ENCODE measurements around the gene FLNC.

The FLNC gene

GRCh38 chr7:128848289-128849155 lies 18.3 kb downstream of the FLNC start:
- no peak for DNase-seq

- no peak for DNase-seq
Observed at GRCh38 chr7:128849156-128849515, 18.9 kb downstream of the FLNC start.

GRCh38 chr7:128849804-128850490 lies 19.7 kb downstream of the FLNC start:
- DNase-seq: no peak

- no peak for DNase-seq
Observed at GRCh38 chr7:128852537-128853254, 22.5 kb downstream of the FLNC start.

GRCh38 chr7:128853799-128854198 lies 23.6 kb downstream of the FLNC start:
- DNase-seq: no peak

GRCh38 chr7:128854396-128854795 lies 24.2 kb downstream of the FLNC start:
- DNase-seq: no peak

GRCh38 chr7:128855559-128855958 lies 25.4 kb downstream of the FLNC start:
- no peak for DNase-seq

- DNase-seq: no peak
Observed at GRCh38 chr7:128856001-128856718, 26.0 kb downstream of the FLNC start.

- no peak for DNase-seq
Observed at GRCh38 chr7:128858380-128859231, 28.4 kb downstream of the FLNC start.

- DNase-seq: no peak
Observed at GRCh38 chr7:128859232-128860157, 29.3 kb downstream of the FLNC start.

GRCh38 chr7:128860158-128861073 lies 30.2 kb downstream of the FLNC start:
- no peak for DNase-seq

GRCh38 chr7:128861957-128862570 lies 31.9 kb downstream of the FLNC start:
- DNase-seq: no peak

- DNase-seq: peak; percentile 99
Observed at GRCh38 chr7:128862571-128863432, 32.6 kb downstream of the FLNC start, which contains the start of gene ATP6V1F. Gene ATP6V1F, plus strand, starts transcription at chr7:128862856. Its CDS starts 49 bp downstream, at chr7:128862905.

GRCh38 chr7:128863433-128863989 lies 33.3 kb downstream of the FLNC start:
- DNase-seq: peak; percentile 24 to 34

GRCh38 chr7:128865303-128865702 lies 35.1 kb downstream of the FLNC start:
- no peak for DNase-seq

GRCh38 chr7:128865996-128866877 lies 36.0 kb downstream of the FLNC start:
- DNase-seq: no peak

GRCh38 chr7:128867241-128867640 lies 37.0 kb downstream of the FLNC start:
- DNase-seq: no peak

Measured in activated CD4-positive, alpha-beta T cell treated with anti-CD3 and anti-CD28 coated beads, Interleukin-2, amount 50 U/mL, for 4 hours (primary cell).